Thyroid gland (tissue), 4 donors: ENCODE results near the gene ARHGAP24.

Experiments
- POLR2A ChIP-seq, 2 donors: fragments of 450-650 bp; IDR thresholded peaks; one replicate each; pipeline ENCODE4 v1.6.1; 2017; ENCODE audit warnings: antibody characterized with exemption in 2 of 2, mild to moderate bottlenecking in 2 of 2, moderate library complexity in 1 of 2
- TF ChIP-seq, protein P1 (sequence below), 6 experiments: fragments of 200-600 bp in 3 of 6; fragments of 450-650 bp in 3 of 6; sonication (generic) in 3 of 6; IDR thresholded peaks; one replicate each; pipeline ENCODE4 v1.5.1; 2016 to 2019; ENCODE audit warnings: antibody characterized with exemption in 6 of 6, mild to moderate bottlenecking in 2 of 6, inconsistent platforms in 1 of 6, moderate library complexity in 1 of 6

DNA sequence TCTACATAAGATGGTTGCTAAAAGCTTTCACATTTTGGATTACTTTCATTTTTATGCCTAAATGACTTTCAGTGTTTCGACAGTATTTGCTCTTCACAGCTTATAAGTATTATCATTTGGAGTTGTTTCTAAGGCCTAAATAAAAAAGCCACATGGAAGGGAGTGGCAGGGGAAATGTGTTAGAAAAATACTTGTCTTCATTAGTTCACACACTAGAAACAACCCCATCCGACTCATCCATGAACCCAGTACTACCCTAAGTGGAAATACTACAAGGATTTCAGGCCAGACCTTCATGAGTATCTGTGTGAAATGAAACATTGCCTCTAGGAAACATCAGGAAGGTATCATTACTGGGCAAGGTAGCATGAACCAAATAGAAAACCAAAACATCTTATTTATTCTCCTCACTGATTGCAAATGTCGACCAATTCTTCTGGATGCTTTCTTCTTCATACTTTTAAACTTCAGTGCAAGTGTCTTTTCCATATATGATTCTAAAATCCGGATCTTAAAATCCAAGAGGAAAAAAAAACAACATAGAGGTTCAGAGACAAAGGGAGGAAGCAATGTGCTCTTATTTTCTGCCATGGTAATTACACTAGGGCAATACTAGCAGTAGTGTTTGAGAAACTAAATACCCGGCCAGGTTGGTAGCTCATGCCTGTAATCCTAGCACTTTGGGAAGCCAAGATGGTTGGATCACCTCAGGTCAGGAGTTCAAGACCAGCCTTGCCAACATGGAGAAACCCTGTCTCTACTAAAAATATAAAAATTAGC, 349.4 kb downstream of the ARHGAP24 start:
- no peak for TF ChIP-seq POLR2A (IDR thresholded peaks at IDR 0.05)
- TF ChIP-seq, protein P1, sequence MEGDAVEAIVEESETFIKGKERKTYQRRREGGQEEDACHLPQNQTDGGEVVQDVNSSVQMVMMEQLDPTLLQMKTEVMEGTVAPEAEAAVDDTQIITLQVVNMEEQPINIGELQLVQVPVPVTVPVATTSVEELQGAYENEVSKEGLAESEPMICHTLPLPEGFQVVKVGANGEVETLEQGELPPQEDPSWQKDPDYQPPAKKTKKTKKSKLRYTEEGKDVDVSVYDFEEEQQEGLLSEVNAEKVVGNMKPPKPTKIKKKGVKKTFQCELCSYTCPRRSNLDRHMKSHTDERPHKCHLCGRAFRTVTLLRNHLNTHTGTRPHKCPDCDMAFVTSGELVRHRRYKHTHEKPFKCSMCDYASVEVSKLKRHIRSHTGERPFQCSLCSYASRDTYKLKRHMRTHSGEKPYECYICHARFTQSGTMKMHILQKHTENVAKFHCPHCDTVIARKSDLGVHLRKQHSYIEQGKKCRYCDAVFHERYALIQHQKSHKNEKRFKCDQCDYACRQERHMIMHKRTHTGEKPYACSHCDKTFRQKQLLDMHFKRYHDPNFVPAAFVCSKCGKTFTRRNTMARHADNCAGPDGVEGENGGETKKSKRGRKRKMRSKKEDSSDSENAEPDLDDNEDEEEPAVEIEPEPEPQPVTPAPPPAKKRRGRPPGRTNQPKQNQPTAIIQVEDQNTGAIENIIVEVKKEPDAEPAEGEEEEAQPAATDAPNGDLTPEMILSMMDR (IDR thresholded peaks at IDR 0.05): no peak
